ENCODE data around the gene DCTN4.
A peak's percentile ranks its signal among the peaks of the same experiment; 100 is the strongest.

- peak in 1 of 6 experiments; percentile 20 for TF ChIP-seq CTCF (IDR thresholded peaks at IDR 0.05)
- TF ChIP-seq POLR2A (IDR thresholded peaks at IDR 0.05) = peak in 1 of 2 donors; percentile 63
Measured at GRCh38 chr5:150758531-150759333, at the start of gene DCTN4.

All from thyroid gland (tissue), 4 donors.